Lung (tissue), 12 donors: Measurements from ENCODE around the gene TTC3. TPM values are rescaled to one million over a fixed set of nuclear protein-coding genes. Genes with fewer than 3 reads are reported as not detected.

Experiments
- ATAC-seq: fragments of 200-7000 bp; cut with Tn5 transposase; one replicate; pipeline ENCODE4 v1.9.1; 2020; ENCODE audit warnings: moderate number of reproducible peaks; ENCODE audit not compliant: insufficient read depth, low FRiP score
- DNase-seq, 3 donors: peaks; one replicate each; pipeline ENCODE4 v3.0.0-alpha.2; 2013 to 2017
- H3K27ac ChIP-seq, 2 donors: one replicate each; pipeline ENCODE4 v1.5.1; 2013; ENCODE audit warnings: mild to moderate bottlenecking in 2 of 2, moderate library complexity in 2 of 2, control low read depth in 1 of 2, inconsistent platforms in 1 of 2, low read depth in 1 of 2, low read length in 1 of 2
- H3K27me3 ChIP-seq, 3 donors: one replicate each; pipeline ENCODE4 v1.5.1; 2013; ENCODE audit warnings: low read length in 2 of 3; ENCODE audit not compliant: control insufficient read depth in 3 of 3, insufficient read depth in 3 of 3
- H3K36me3 ChIP-seq, 4 donors: one replicate each; pipeline ENCODE4 v1.5.1; 2013; ENCODE audit warnings: low read length in 4 of 4, mild to moderate bottlenecking in 1 of 4, moderate library complexity in 1 of 4; ENCODE audit not compliant: control insufficient read depth in 4 of 4, insufficient read depth in 4 of 4
- H3K4me1 ChIP-seq, 5 donors: one replicate each; pipeline ENCODE4 v1.5.1; 2013; ENCODE audit warnings: low read length in 5 of 5, mild to moderate bottlenecking in 2 of 5, moderate library complexity in 1 of 5; ENCODE audit not compliant: control insufficient read depth in 5 of 5, insufficient read depth in 5 of 5
- H3K4me3 ChIP-seq: one replicate; pipeline ENCODE4 v1.5.1; 2013; ENCODE audit warnings: mild to moderate bottlenecking, control low read depth, moderate library complexity
- H3K9ac ChIP-seq, 2 donors: one replicate each; pipeline ENCODE4 v1.5.1; 2013; ENCODE audit warnings: low read length in 2 of 2, control low read depth in 1 of 2; ENCODE audit not compliant: insufficient read depth in 1 of 2
- H3K9me3 ChIP-seq, 4 donors: one replicate each; pipeline ENCODE4 v1.5.1; 2013; ENCODE audit warnings: low read length in 3 of 4, mild to moderate bottlenecking in 1 of 4, moderate library complexity in 1 of 4; ENCODE audit not compliant: control insufficient read depth in 4 of 4, insufficient read depth in 3 of 4
- WGBS, 2 donors: extraction: QIAGEN DNeasy Blood & Tissue Kit; methylation state at CpG; one replicate each; pipeline ENCODE4 v1.1.7; 2013; 5-methylcytosine and 5-hydroxymethylcytosine counted together
- polyA plus RNA-seq, 2 donors: library from polyadenylated mRNA; stranded (reverse); fragments of 200-250 nt; gene quantifications; one replicate each; pipeline ENCODE4 v1.2.1, GENCODE V29; 2013
- total RNA-seq, 2 donors: library from RNA; depleted of rRNA in 1 of 2; stranded (reverse); fragments of >200 nt in 1 of 2; gene quantifications; one replicate each; pipeline ENCODE4 v1.2.1, GENCODE V29; 2014 to 2021
- TF ChIP-seq, protein P1 (sequence below): IDR thresholded peaks from 2 replicates; pipeline ENCODE4 v1.5.1; 2012; ENCODE audit warnings: mild to moderate bottlenecking; ENCODE audit errors: control extremely low read depth, extremely low read depth
- donor health status: control.
- donor health status: control.
- donor health status: Bipolar disorder and iron deficiency.
- donor health status: healthy.
- donor health status: DM: yes; HTN: yes; CAD: no.

The TTC3 gene
- total and polyA plus RNA-seq, 4 donors, result 19.0 to 310 (median 50.9) TPM

DNA sequence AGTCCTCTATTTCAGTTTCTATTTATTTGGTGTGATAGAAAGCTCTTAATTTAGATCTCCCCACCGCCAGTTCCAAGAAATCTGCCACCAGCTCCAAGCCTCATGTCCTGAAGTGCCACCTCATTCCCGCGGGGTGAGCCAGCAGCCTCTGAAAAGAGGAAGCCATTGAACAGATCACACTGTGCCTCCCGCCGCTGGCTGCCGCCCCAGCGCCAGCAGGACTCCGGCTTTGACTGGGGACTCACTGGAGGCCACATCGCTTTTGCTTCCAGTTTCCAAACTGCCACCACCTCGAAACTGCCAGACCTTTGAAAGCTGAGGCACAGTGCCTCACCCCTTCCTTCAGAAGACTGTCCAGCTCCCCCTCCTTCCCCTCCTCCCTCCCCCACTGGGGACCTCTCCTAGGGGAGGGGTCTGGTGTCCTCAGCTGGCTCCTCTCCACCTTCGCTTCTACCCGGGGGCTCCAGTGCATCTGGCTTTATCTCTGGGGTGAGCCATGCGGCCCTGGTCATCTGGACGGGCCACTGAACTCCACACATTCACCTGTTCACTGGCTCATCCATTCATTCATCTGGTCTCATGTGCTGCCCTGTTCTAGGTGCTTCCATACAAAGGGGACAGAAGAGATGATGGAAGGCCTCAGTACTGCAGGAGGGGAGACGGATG lies 135.1 kb downstream of the TTC3 start:
- TF ChIP-seq, protein P1, sequence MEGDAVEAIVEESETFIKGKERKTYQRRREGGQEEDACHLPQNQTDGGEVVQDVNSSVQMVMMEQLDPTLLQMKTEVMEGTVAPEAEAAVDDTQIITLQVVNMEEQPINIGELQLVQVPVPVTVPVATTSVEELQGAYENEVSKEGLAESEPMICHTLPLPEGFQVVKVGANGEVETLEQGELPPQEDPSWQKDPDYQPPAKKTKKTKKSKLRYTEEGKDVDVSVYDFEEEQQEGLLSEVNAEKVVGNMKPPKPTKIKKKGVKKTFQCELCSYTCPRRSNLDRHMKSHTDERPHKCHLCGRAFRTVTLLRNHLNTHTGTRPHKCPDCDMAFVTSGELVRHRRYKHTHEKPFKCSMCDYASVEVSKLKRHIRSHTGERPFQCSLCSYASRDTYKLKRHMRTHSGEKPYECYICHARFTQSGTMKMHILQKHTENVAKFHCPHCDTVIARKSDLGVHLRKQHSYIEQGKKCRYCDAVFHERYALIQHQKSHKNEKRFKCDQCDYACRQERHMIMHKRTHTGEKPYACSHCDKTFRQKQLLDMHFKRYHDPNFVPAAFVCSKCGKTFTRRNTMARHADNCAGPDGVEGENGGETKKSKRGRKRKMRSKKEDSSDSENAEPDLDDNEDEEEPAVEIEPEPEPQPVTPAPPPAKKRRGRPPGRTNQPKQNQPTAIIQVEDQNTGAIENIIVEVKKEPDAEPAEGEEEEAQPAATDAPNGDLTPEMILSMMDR, result no peak
- Histone ChIP-seq H3K4me3 (no peak overlapping the region), H3K9ac (no peak overlapping the region), H3K4me1 (peaks cover 0 to 17% (median 6%) of the 10 kb centered on the region in 5 donors), H3K36me3 (peaks cover 0 to 2% (median 2%) of the 10 kb centered on the region in 4 donors), H3K9me3 (no peaks in the 10 kb centered on the region), H3K27me3 (no peaks in the 10 kb centered on the region), H3K27ac (peak overlapping the region; percentile 15 to 92)
- peak; percentile 38 to 60 (median 50) for DNase-seq
- WGBS, 2 donors, result 29 to 35% methylated on average over 15 of the region's 15 CpGs
- peak; percentile 76 for ATAC-seq

DNA sequence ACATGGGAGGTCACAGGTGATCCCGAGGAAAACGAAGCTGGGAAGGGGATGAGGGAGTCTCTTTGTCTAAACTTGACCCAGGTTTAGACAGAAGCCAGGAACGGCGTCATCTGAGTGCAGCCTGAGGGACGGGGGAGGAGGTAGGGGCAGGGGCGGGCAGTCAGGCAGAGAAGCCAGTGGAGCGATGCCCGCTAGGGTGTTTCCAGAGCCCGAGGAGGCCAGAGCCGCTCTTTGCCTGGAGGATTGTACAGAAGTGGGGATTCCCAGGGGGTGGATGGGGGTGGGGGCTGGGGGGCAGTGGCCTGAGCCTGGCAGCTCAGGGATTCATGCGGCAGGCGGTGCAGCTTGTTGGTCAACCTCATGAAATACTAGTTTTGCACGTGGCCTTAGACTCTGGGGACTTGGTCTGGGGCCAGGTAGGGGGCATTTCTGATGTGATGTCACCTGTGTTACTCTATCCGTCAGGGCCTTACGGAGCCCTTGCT lies 135.7 kb downstream of the TTC3 start:
- TF ChIP-seq, protein P1, result no peak
- Histone ChIP-seq H3K9me3 (no peaks in the 10 kb centered on the region), H3K27me3 (no peaks in the 10 kb centered on the region), H3K4me1 (peaks cover 0 to 17% (median 6%) of the 10 kb centered on the region in 5 donors), H3K9ac (no peak overlapping the region), H3K4me3 (no peak overlapping the region), H3K36me3 (no peaks in the 10 kb centered on the region), H3K27ac (peak overlapping the region in 1 of 2 donors; percentile 92)
- ATAC-seq (no peak), DNase-seq (no peak)
- 77 to 87% methylated on average over 15 of the region's 15 CpGs for WGBS, 2 donors

DNA sequence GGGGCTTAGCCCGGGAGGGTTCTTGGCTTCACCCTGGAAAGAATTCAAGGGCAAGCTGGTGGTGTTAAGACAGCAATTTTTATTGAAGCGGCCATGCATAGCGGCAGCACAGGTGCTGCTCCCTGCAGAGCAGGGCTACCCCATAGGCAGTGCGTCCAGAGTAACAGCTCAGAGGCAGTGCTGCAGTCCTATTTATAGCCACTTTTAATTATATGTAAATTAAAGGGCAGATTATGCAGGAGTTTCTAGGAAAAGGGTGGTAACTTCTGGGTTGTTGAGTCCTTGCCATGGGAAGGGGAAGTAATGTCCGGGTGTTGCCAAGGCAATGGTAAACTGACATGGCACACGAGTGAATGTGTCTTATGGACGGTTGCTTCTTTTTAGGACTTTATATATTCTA lies 137.1 kb downstream of the TTC3 start:
- DNase-seq (no peak), ATAC-seq (no peak)
- H3K4me3 ChIP-seq, result no peak overlapping the region
- TF ChIP-seq, protein P1, result no peak
- H3K36me3 ChIP-seq, result no peaks in the 10 kb centered on the region
- H3K4me1 ChIP-seq, result peaks cover 0 to 17% (median 6%) of the 10 kb centered on the region in 5 donors
- H3K9ac ChIP-seq, result no peak overlapping the region
- no peak overlapping the region for H3K27ac ChIP-seq
- WGBS, 2 donors, result 80 to 89% methylated on average over 7 of the region's 7 CpGs
- no peaks in the 10 kb centered on the region for H3K27me3 ChIP-seq
- no peaks in the 10 kb centered on the region for H3K9me3 ChIP-seq
